ENCODE measurements around the gene LELP1.
"Not testable (repeated sequence)": the region's sequence is repeated elsewhere in the genome, so short reads cannot be mapped to it uniquely, and the experiment has no call there.

Gene LELP1

DNA sequence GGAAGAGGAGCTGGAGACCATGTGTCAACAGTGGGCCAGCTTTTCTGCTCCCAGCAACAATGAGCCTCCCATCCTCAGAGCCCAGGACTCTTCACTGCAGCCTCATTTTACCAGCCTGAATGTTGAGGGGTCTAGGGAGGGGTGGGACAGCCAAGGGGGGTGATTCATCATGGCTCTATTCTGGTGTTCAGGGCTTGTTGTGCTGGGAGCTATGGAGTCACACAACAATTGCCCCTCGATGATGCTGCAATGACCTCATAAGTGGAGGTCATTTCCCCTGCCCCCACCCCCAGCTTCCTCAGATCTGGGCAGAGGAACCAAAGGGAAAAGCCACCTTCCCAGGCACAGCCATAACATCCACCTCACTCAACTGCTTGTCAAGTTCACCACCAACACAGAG lies at the start of gene LELP1:
Gene LELP1 (plus strand): TSS at position 301 of the 400 bp plus-strand sequence. CDS start 1,278 bp downstream, outside the sequence.
- no peak for DNase-seq (ENCODE audit: low spot score)

GRCh38 chr1:153155541-153155940 lies 47.7 kb upstream of the LELP1 start:
- DNase-seq (ENCODE audit: low spot score), result no peak

DNA sequence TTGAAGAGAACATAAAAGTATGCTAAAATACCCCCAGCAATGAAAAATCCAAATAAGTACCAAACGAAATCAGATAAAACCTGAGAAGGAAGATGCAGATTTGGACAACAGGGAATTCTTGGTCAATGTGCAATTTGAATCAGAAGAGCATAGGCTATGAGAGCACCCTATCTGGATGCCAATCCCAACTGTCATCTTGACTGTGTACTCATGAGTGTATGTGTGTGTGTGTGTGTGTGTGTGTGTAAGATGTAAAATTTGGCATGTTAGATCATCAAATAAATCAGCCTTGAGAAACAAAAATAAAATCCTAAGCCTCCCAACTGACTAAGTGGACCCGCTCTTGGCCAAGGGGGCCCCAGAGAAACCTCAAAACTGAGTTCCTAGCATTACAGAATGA lies 34.5 kb upstream of the LELP1 start:
- DNase-seq (ENCODE audit: low spot score), result no peak

DNA sequence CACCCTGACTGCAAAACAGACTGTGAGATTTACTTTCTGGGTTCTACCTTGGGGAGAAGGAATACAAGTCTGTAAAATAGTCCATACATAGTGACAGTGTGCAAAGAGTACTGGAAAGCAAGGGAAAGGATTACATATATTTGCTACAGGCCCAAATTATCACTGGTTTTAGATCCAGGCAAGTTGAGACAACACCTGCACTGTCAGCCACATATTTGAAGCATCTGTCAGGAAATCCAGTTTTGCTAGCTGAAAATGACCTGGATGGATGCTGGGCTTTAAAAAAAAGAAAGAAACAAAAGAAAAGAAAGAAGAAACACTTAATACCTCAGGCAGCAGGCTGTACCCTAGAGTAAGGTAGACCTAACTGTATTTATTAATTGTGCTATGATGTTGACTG lies 28.6 kb upstream of the LELP1 start:
- no peak for DNase-seq (ENCODE audit: low spot score)

- no peak for DNase-seq (ENCODE audit: low spot score)
Measured at GRCh38 chr1:153178922-153179321, 24.3 kb upstream of the LELP1 start.

DNA sequence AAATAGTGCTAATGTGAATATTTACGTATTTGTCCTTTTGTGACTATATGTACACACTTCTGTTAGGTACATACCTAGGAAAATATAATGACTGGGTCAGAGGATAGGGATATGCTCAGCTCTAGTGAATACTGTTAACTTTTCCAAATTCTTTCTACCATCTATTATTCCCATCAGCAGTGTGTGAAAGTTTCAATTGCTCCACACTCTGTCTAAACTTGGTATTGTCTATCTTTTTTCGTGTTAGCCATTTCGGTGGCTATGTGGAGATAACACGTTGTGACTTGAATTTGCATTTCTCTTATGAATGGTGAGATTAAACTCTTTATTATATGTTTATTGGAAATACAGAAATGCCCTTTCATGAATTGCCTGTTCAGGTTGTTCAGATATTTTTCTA lies 22.7 kb upstream of the LELP1 start:
- no peak for DNase-seq (ENCODE audit: low spot score)

- DNase-seq (ENCODE audit: low spot score), result not testable (repeated sequence)
Measured at GRCh38 chr1:153188301-153188700, 14.9 kb upstream of the LELP1 start.

GRCh38 chr1:153190373-153190772 lies 12.9 kb upstream of the LELP1 start:
- DNase-seq (ENCODE audit: low spot score), result no peak

- no peak for DNase-seq (ENCODE audit: low spot score)
Measured at GRCh38 chr1:153192697-153193096, 10.5 kb upstream of the LELP1 start.

GRCh38 chr1:153194331-153195050 lies 8.7 kb upstream of the LELP1 start:
- no peak for DNase-seq (ENCODE audit: low spot score)

GRCh38 chr1:153195216-153195615 lies 8.0 kb upstream of the LELP1 start:
- DNase-seq (ENCODE audit: low spot score), result no peak

DNA sequence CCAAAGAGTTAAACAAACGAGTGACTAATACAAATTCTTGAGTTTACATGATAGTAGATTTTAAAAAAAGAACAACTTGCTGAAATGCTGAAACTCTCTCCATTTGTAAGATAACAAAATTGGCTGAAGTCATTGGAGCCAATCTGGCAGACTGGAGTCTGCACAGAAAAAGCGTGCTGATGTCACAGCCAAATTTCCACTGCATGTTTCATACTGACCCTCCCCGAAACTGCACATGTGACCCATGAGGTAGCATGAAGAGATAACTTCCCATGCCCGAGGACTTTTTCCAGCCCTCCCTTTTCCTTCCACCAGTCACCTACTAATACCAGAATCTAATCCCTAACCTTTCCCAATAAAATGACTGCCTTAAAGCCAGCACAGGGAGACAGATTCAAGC lies 1.2 kb upstream of the LELP1 start:
- DNase-seq (ENCODE audit: low spot score), result no peak

GRCh38 chr1:153206631-153207030 lies 3.4 kb downstream of the LELP1 start:
- no peak for DNase-seq (ENCODE audit: low spot score)

DNA sequence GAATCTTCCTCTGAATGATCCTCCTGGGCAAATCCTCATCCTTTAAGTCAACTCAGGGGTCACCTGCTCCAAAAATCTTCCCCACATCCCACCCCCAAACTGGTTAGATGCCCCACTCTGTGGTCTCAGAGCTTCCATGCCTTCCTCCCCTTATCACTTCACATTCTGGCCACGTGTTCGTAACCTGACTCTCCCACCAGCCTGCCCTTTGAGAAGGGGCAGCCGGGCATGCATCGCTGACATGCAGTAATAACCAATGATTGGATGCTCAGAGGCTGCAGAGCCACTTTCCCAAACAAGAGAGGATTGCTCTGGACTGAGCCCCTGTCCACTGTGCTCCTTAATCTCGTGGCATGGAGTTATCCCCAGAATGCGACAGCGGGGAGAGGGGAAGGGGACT lies 7.0 kb downstream of the LELP1 start:
- no peak for DNase-seq (ENCODE audit: low spot score)

DNA sequence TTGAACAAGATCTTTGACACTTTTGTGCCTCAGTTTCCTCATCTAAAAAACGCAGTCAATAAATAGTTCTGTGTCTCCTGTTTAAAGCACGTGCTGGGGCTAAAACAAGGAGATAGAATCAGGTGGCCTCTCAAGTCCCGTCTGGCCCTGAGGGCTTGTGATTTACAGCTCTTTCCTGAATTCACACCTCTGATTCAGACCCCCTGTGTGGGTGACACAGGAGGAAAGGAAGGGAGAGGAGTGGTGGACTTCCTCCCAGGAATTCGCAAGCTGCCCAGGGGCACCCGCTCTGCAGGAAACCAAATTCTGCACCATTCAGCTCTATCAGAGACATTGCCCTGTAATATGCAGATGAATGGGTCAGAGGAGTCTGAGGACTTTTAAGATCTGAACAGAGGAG lies 9.0 kb downstream of the LELP1 start:
- no peak for DNase-seq (ENCODE audit: low spot score)

GRCh38 chr1:153213519-153213918 lies 10.3 kb downstream of the LELP1 start:
- no peak for DNase-seq (ENCODE audit: low spot score)

DNA sequence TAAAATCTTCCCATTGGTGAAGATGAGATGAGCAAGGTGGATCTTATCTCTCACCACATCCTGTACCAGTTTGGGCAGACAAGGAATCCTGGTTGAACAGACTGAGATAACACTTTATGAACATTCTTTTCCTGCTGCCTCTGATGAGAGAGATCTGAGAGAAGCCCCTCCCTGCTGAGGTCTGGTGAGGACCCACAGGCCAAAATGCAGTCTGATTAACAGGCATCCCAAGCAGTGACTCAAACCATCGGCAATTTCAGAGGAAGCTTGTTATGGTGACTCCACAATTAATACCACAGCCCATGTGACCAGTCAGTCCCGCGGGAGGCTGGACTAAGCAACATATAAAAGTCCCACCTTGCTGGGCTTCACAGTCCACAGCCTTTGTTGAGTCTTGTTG lies 14.0 kb downstream of the LELP1 start, which contains the start of gene PRR9:
Gene PRR9 (plus strand): TSS at position 373 of the 400 bp plus-strand sequence. CDS start 561 bp downstream, outside the sequence.
- no peak for DNase-seq (ENCODE audit: low spot score)

GRCh38 chr1:153217744-153218416 lies 14.7 kb downstream of the LELP1 start:
- DNase-seq (ENCODE audit: low spot score), result no peak

- DNase-seq (ENCODE audit: low spot score), result no peak
Measured at GRCh38 chr1:153220606-153221303, 17.5 kb downstream of the LELP1 start.

DNA sequence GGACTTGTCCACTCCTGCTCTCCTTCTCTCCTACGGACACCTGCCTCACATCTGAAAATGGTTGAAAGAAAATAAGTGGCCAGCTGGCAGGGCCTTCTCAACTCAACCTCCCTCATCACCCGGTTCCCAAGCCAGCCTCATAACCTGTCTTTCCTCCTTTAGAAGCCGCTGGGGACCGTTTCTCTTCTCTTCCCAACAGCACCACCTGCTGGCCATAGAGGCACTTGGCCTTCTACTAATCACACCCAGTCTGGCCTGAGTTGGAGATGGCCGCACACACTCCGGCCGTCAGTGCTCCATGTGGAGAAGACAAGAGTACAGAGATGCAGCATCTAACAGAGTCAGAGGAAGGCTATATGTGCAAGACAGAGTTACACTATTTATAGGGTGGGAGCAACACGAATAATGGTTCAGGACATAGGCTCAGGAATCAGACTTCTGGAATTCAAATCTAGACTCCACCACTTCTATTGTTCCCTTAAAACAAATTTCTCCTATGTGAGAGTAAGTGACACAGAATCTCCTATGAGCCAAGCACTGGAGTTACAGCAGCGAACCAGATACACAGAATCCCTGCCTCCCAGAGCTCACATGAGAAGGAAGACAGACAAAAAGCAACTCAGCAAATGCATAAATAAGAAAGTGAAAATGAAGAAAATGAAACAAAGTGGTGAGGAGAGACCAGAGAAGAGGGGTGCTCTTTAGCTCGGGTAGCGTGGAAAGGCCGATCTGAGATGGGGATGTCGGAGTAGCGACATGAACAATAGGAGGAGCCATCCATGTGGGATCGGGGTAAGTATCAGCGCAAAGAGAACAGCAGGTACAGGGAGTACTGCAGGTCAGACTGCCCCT lies 20.0 kb downstream of the LELP1 start:
- DNase-seq (ENCODE audit: low spot score), result not testable (repeated sequence)

GRCh38 chr1:153227810-153228209 lies 24.6 kb downstream of the LELP1 start:
- DNase-seq (ENCODE audit: low spot score), result no peak

DNA sequence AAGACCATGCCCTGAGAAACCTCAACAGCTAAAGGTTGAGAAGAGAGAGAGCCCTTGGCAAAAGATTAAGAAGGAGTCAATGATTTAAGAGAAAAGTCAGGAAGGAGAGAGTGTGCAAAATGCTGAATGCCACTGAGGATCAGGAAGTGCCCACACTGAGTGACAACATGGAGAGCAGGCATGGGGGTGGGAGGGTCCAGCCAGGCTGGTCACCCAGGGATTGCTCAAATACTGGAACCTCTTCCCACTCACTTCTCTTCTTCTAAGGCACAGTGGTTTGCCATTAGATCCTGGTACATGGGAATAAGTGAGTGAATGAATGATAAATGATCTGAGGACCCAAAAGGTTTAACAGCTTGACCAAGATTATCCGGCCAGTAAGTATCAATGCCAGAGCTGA lies 25.3 kb downstream of the LELP1 start:
- no peak for DNase-seq (ENCODE audit: low spot score)
